ENCODE data around the gene ORM1. TPM values are rescaled to one million over a fixed set of nuclear protein-coding genes. Genes with fewer than 3 reads are reported as not detected.

The ORM1 gene
- total RNA-seq, 1 experiment from 2014 or later = not detected

DNA sequence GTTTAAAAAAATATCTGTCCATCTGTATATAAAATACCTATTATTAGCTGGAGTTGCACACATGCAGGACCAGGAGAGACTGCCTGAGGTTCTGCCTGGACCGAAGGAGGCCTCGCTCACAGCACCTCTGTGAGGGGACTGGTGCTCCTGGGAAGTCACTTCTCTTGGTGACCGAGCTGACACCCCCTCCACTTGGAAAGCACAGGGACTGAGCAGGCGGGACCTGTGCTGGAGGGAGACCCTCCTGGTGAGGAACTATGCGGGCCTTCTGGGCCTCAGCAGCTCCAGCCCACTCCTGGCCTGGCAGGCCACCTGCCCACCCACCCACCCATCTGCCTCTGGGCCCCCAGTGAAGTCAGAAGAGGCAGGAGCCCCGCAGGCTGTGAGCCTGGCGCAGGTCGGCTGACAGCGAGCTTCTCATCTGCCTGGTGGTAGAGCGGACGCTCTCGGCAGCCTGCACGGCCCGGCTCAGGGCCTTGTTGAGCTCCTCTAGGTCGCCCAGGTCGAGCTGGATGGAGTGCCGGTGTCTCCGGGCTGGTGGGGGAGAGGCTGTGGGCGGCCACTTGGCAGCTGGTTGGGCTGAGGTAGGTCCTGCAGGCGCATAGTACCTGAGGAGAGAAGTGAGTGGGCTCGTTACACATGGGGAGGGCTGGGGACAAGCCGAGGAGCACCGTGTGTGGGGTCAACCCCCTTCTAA, 13.9 kb downstream of the ORM1 start:
- Mint-ChIP-seq H3K27me3 (ENCODE audit: insufficient read depth, unreplicated experiment) (no peaks in the 10 kb centered on the region), H3K9me3 (ENCODE audit: unreplicated experiment) (no peaks in the 10 kb centered on the region), H3K4me3 (ENCODE audit: unreplicated experiment) (no peak overlapping the region), H3K36me3 (ENCODE audit: insufficient read depth, unreplicated experiment) (peaks cover 9% of the 10 kb centered on the region), H3K4me1 (ENCODE audit: insufficient read depth, unreplicated experiment) (no peaks in the 10 kb centered on the region), H3K27ac (ENCODE audit: low read depth, unreplicated experiment) (no peak overlapping the region)
- CTCF ChIA-PET = interaction anchor here (0.6 to 4.4 kb wide), 4 partner anchors 70 to 1828 kb away, joined by 3 to 28 read pairs (median 4); no protein-coding TSS in a partner anchor
- no peak for DNase-seq (ENCODE audit: unreplicated experiment)
- no TSS peak for BruUV-seq (replicated peaks)
- intact Hi-C loops (cut with micrococcal nuclease) = no loop called here
- TF ChIP-seq, protein P1, sequence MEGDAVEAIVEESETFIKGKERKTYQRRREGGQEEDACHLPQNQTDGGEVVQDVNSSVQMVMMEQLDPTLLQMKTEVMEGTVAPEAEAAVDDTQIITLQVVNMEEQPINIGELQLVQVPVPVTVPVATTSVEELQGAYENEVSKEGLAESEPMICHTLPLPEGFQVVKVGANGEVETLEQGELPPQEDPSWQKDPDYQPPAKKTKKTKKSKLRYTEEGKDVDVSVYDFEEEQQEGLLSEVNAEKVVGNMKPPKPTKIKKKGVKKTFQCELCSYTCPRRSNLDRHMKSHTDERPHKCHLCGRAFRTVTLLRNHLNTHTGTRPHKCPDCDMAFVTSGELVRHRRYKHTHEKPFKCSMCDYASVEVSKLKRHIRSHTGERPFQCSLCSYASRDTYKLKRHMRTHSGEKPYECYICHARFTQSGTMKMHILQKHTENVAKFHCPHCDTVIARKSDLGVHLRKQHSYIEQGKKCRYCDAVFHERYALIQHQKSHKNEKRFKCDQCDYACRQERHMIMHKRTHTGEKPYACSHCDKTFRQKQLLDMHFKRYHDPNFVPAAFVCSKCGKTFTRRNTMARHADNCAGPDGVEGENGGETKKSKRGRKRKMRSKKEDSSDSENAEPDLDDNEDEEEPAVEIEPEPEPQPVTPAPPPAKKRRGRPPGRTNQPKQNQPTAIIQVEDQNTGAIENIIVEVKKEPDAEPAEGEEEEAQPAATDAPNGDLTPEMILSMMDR (IDR thresholded peaks at IDR 0.05; ENCODE audit: unreplicated experiment) = no peak
- POLR2A ChIA-PET = no interaction called here

DNA sequence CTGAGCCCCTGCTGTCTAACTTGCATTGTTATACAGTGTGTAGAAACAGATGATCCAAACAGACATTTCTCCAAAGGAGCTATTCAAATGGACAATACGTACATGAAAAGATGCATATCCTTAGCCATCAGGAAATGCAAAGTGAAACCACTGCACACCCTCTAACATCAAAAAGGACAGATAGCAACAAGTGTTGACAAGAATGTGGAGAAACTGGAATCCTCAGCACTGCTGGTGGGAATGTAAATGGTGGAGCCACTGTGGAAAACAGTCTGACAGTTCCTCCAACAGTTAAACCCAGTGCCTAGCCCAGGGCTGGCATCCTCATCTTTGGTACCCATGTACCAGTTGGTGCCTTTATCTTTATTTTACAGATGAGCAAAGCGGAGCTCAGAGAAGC, 15.3 kb downstream of the ORM1 start:
- Mint-ChIP-seq H3K36me3 (ENCODE audit: insufficient read depth, unreplicated experiment) (peaks cover 9% of the 10 kb centered on the region), H3K27me3 (ENCODE audit: insufficient read depth, unreplicated experiment) (no peaks in the 10 kb centered on the region), H3K4me3 (ENCODE audit: unreplicated experiment) (no peak overlapping the region), H3K27ac (ENCODE audit: low read depth, unreplicated experiment) (no peak overlapping the region), H3K4me1 (ENCODE audit: insufficient read depth, unreplicated experiment) (no peaks in the 10 kb centered on the region), H3K9me3 (ENCODE audit: unreplicated experiment) (no peaks in the 10 kb centered on the region)
- ChIA-PET CTCF (interaction anchor here (0.7 to 4.4 kb wide), 10 partner anchors 10 to 315 kb away, joined by 3 to 28 read pairs (median 4); no protein-coding TSS in a partner anchor), POLR2A (interaction anchor here (0.6 to 0.7 kb wide), 2 partner anchors 345 to 1620 kb away, joined by 3 to 4 read pairs; partner anchors contain the start of gene INIP)
- intact Hi-C loops (cut with micrococcal nuclease) = no loop called here
- TF ChIP-seq, protein P1 (IDR thresholded peaks at IDR 0.05; ENCODE audit: unreplicated experiment) = no peak
- BruUV-seq (replicated peaks) = no TSS peak
- DNase-seq (ENCODE audit: unreplicated experiment) = no peak

DNA sequence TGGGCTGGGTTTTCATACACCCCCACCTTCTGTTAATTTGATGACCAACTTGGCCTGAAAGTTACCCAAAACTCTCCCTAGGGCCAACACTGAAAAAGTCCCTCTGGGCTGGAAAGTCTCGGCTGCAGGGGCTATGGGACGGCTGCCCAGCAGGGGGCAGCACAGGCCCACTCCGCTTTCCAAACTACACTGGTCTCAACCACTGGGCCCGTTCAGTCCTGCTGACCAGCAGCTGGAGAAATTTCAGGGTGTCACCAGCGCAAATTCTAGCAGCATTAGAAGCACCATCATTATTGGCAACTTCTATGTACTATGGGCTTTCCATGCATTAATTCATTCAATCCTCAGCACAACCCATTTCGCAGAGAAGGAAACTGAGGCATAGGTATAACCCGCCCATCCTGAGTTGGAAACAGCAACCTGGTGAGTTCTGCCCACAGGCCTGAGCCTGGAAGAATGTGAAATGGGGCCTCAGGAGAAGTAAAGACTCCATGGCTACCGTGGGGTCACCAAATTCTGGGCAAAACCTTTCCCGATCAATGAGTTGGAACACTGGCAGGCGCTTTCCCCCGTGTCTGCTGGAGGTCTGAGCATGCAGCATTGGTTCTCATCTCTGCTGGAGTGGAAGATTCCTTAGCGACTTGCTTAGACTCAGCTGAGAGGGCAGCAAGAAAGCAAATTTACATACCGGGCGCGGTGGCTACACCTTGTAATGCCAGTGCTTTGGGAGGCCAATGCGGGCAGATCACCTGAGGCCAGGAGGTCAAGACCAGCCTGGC, 16.4 kb downstream of the ORM1 start:
- TF ChIP-seq, protein P1 (IDR thresholded peaks at IDR 0.05; ENCODE audit: unreplicated experiment) = peak; percentile 89
- Mint-ChIP-seq H3K27me3 (ENCODE audit: insufficient read depth, unreplicated experiment) (no peaks in the 10 kb centered on the region), H3K27ac (ENCODE audit: low read depth, unreplicated experiment) (no peak overlapping the region), H3K4me3 (ENCODE audit: unreplicated experiment) (no peak overlapping the region), H3K9me3 (ENCODE audit: unreplicated experiment) (no peaks in the 10 kb centered on the region), H3K4me1 (ENCODE audit: insufficient read depth, unreplicated experiment) (no peaks in the 10 kb centered on the region), H3K36me3 (ENCODE audit: insufficient read depth, unreplicated experiment) (peaks cover 11% of the 10 kb centered on the region)
- ChIA-PET POLR2A (no interaction called here), CTCF (interaction anchor here (0.5 to 4.4 kb wide), 17 partner anchors 9 to 1604 kb away, joined by 3 to 28 read pairs (median 3); no protein-coding TSS in a partner anchor)
- DNase-seq (ENCODE audit: unreplicated experiment) = peak; percentile 60
- intact Hi-C loops (cut with micrococcal nuclease) = loop anchor here (1.0 kb wide), 3 partner anchors 66 to 314 kb away; no protein-coding TSS in a partner anchor
- no TSS peak for BruUV-seq (replicated peaks)
